HG03095 (cell line): ENCODE results near the gene ERN2.

Source experiments
- ATAC-seq: cut with Tn5 transposase; IDR thresholded peaks from one replicate; pipeline ENCODE4 v1.9.1; 2021; ENCODE audit warnings: moderate library complexity; ENCODE audit not compliant: unreplicated experiment

ERN2 gene

GRCh38 chr16:23640931-23641765 lies 71.9 kb downstream of the ERN2 start, which contains the start of the genes DCTN5 and PALB2:
Gene DCTN5, plus strand, starts transcription at chr16:23641466. Its CDS starts 77 bp downstream, at chr16:23641543.
Gene PALB2, minus strand, starts transcription at chr16:23641310. Its CDS starts 153 bp downstream, at chr16:23641157.
- ATAC-seq, result peak; percentile 91

GRCh38 chr16:23640615-23640930 lies 72.4 kb downstream of the ERN2 start:
- no peak for ATAC-seq
